ENCODE measurements around the gene LMCD1.

The LMCD1 gene

GRCh38 chr3:8537440-8537839 lies 35.8 kb downstream of the LMCD1 start:
- no peak for TF ChIP-seq CTCF (conservative IDR thresholded peaks at IDR 0.05; ENCODE audit: control insufficient read depth, insufficient read depth, low read depth, low read length)
- DNase-seq (ENCODE audit: low read depth) = no peak
- no peak overlapping the region for H3K4me3 ChIP-seq (ENCODE audit: control insufficient read depth, low read depth, low read length)

- DNase-seq (ENCODE audit: low read depth) = no peak
- TF ChIP-seq CTCF (conservative IDR thresholded peaks at IDR 0.05; ENCODE audit: control insufficient read depth, insufficient read depth, low read depth, low read length) = no peak
- no peak overlapping the region for H3K4me3 ChIP-seq (ENCODE audit: control insufficient read depth, low read depth, low read length)
Measured at GRCh38 chr3:8538223-8538622, 36.6 kb downstream of the LMCD1 start.

- no peak for TF ChIP-seq CTCF (conservative IDR thresholded peaks at IDR 0.05; ENCODE audit: control insufficient read depth, insufficient read depth, low read depth, low read length)
- peak; percentile 86 for DNase-seq (ENCODE audit: low read depth)
- H3K4me3 ChIP-seq (ENCODE audit: control insufficient read depth, low read depth, low read length) = no peak overlapping the region
Measured at GRCh38 chr3:8538913-8539312, 37.3 kb downstream of the LMCD1 start.

GRCh38 chr3:8539419-8539818 lies 37.8 kb downstream of the LMCD1 start:
- no peak for TF ChIP-seq CTCF (conservative IDR thresholded peaks at IDR 0.05; ENCODE audit: control insufficient read depth, insufficient read depth, low read depth, low read length)
- no peak overlapping the region for H3K4me3 ChIP-seq (ENCODE audit: control insufficient read depth, low read depth, low read length)
- DNase-seq (ENCODE audit: low read depth) = peak; percentile 68

- no peak for TF ChIP-seq CTCF (conservative IDR thresholded peaks at IDR 0.05; ENCODE audit: control insufficient read depth, insufficient read depth, low read depth, low read length)
- no peak for DNase-seq (ENCODE audit: low read depth)
- no peak overlapping the region for H3K4me3 ChIP-seq (ENCODE audit: control insufficient read depth, low read depth, low read length)
Measured at GRCh38 chr3:8540456-8540855, 38.8 kb downstream of the LMCD1 start.

GRCh38 chr3:8541486-8541885 lies 39.9 kb downstream of the LMCD1 start:
- no peak overlapping the region for H3K4me3 ChIP-seq (ENCODE audit: control insufficient read depth, low read depth, low read length)
- no peak for DNase-seq (ENCODE audit: low read depth)
- no peak for TF ChIP-seq CTCF (conservative IDR thresholded peaks at IDR 0.05; ENCODE audit: control insufficient read depth, insufficient read depth, low read depth, low read length)
